ENCODE measurements around the gene CYP27B1. TPM values are rescaled to one million over a fixed set of nuclear protein-coding genes. Genes with fewer than 3 reads are reported as not detected.
"Not testable (repeated sequence)": the region's sequence is repeated elsewhere in the genome, so short reads cannot be mapped to it uniquely, and the experiment has no call there.

CYP27B1 gene
- total RNA-seq, 4 donors from 2014 or later, result 1.2 to 4.1 (median 2.0) TPM

- 66% methylated on average over 2 of the region's 2 CpGs for WGBS
- no peak overlapping the region for H3K27ac ChIP-seq
- peaks cover 35% of the 10 kb centered on the region for H3K36me3 ChIP-seq
- no peaks in the 10 kb centered on the region for H3K9me3 ChIP-seq
- TF ChIP-seq POLR2A (IDR thresholded peaks at IDR 0.05) (no peak), EP300 (IDR thresholded peaks at IDR 0.05) (no peak), POLR2AphosphoS5 (IDR thresholded peaks at IDR 0.05) (no peak), CTCF (IDR thresholded peaks at IDR 0.05) (no peak)
- H3K4me1 ChIP-seq, result peaks cover 27% of the 10 kb centered on the region
- DNase-seq (ENCODE audit: low spot score in 2 of 2), result no peak
- no peaks in the 10 kb centered on the region for H3K27me3 ChIP-seq
- H3K4me3 ChIP-seq, result no peak overlapping the region
Measured at GRCh38 chr12:57723630-57723962, 43.3 kb downstream of the CYP27B1 start.

GRCh38 chr12:57722716-57723629 lies 43.9 kb downstream of the CYP27B1 start:
- WGBS, result 56% methylated on average over 11 of the region's 11 CpGs
- H3K27me3 ChIP-seq, result no peaks in the 10 kb centered on the region
- no peak overlapping the region for H3K4me3 ChIP-seq
- H3K36me3 ChIP-seq, result peaks cover 41% of the 10 kb centered on the region
- H3K27ac ChIP-seq, result no peak overlapping the region
- no peaks in the 10 kb centered on the region for H3K9me3 ChIP-seq
- H3K4me1 ChIP-seq, result peaks cover 25% of the 10 kb centered on the region
- no peak for DNase-seq (ENCODE audit: low spot score in 2 of 2)
- TF ChIP-seq POLR2A (IDR thresholded peaks at IDR 0.05) (no peak), EP300 (IDR thresholded peaks at IDR 0.05) (no peak), CTCF (IDR thresholded peaks at IDR 0.05) (no peak), POLR2AphosphoS5 (IDR thresholded peaks at IDR 0.05) (no peak)

- H3K27ac ChIP-seq; H3K27me3 ChIP-seq; H3K9me3 ChIP-seq; H3K4me3 ChIP-seq; DNase-seq (ENCODE audit: low spot score in 2 of 2): not testable (repeated sequence)
- H3K4me1 ChIP-seq, result peaks cover 16% of the 10 kb centered on the region
- WGBS, result 90% methylated on average over 15 of the region's 16 CpGs
- H3K36me3 ChIP-seq, result peaks cover 51% of the 10 kb centered on the region
Measured at GRCh38 chr12:57721846-57722608, 44.9 kb downstream of the CYP27B1 start.

GRCh38 chr12:57720606-57721595 lies 46.0 kb downstream of the CYP27B1 start:
- no peak for DNase-seq (ENCODE audit: low spot score in 2 of 2)
- peaks cover 62% of the 10 kb centered on the region for H3K36me3 ChIP-seq
- 82% methylated on average over 11 of the region's 11 CpGs for WGBS

More at GRCh38 chr12:57720606-57721595, 46.0 kb downstream of the CYP27B1 start:
- Histone ChIP-seq H3K27me3 (no peaks in the 10 kb centered on the region), H3K4me1 (peaks cover 7% of the 10 kb centered on the region), H3K4me3 (no peak overlapping the region), H3K9me3 (no peaks in the 10 kb centered on the region), H3K27ac (no peak overlapping the region)
- TF ChIP-seq CTCF (IDR thresholded peaks at IDR 0.05), result no peak
- no peak for TF ChIP-seq EP300 (IDR thresholded peaks at IDR 0.05)
- TF ChIP-seq POLR2A (IDR thresholded peaks at IDR 0.05), result no peak
- TF ChIP-seq POLR2AphosphoS5 (IDR thresholded peaks at IDR 0.05), result no peak

Data from suprapubic skin (tissue), 4 donors.